K562 (cell line): ENCODE results near the gene CBLC. TPM values are rescaled to one million over a fixed set of nuclear protein-coding genes. Genes with fewer than 3 reads are reported as not detected.

Experiments
- ARID1B ChIP-seq: fragments of 450-650 bp; IDR thresholded peaks from 2 replicates; pipeline ENCODE4 v1.6.1; 2016; ENCODE audit warnings: antibody characterized with exemption, mild to moderate bottlenecking, inconsistent platforms
- CCNT2 ChIP-seq: IDR thresholded peaks from 2 replicates; pipeline ENCODE4 v1.6.1; 2011; ENCODE audit warnings: borderline replicate concordance, low read depth, mild to moderate bottlenecking, moderate library complexity, mixed read lengths, low read length; ENCODE audit not compliant: insufficient read length; ENCODE audit errors: extremely low read depth
- CTBP1 ChIP-seq: fragments of 450-650 bp; IDR thresholded peaks from 2 replicates; pipeline ENCODE4 v1.6.1; 2016; ENCODE audit warnings: borderline replicate concordance
- CXXC5 ChIP-seq: fragments of 250-450 bp; sonication (Bioruptor Pico); IDR thresholded peaks from 2 replicates; pipeline ENCODE4 v1.8.0; 2022; ENCODE audit warnings: inconsistent platforms, mild to moderate bottlenecking, moderate library complexity
- ETS1 ChIP-seq: conservative IDR thresholded peaks from 2 replicates; pipeline ENCODE4 v1.6.1; 2011; ENCODE audit warnings: low read depth, mild to moderate bottlenecking, low read length; ENCODE audit not compliant: control insufficient read depth
- HMGXB4 ChIP-seq: sonication (generic); formaldehyde crosslinking; IDR thresholded peaks from 2 replicates; pipeline ENCODE4 v1.8.1; 2023; ENCODE audit warnings: mild to moderate bottlenecking, missing genetic modification reagents
- PRDM10 ChIP-seq: fragments of 450-650 bp; IDR thresholded peaks from 2 replicates; pipeline ENCODE4 v1.6.1; 2018; ENCODE audit not compliant: partially characterized antibody
- ZBTB17 ChIP-seq: fragments of 450-650 bp; formaldehyde crosslinking; IDR thresholded peaks from 2 replicates; pipeline ENCODE4 v1.4.0; 2020; ENCODE audit warnings: mild to moderate bottlenecking
- ZBTB2 ChIP-seq: fragments of 450-650 bp; IDR thresholded peaks from 2 replicates; pipeline ENCODE4 v1.6.1; 2016; ENCODE audit warnings: antibody characterized with exemption
- ZKSCAN1 ChIP-seq: fragments of 150-350 bp; IDR thresholded peaks from 2 replicates; pipeline ENCODE4 v1.6.1; 2016; ENCODE audit warnings: low read depth, low read length
- ZNF12 ChIP-seq: sonication (generic); formaldehyde crosslinking; IDR thresholded peaks from 2 replicates; pipeline ENCODE4 v1.4.0; 2020; ENCODE audit warnings: mild to moderate bottlenecking, missing genetic modification reagents
- ZNF197 ChIP-seq: fragments of 200-800 bp; sonication (Bioruptor generic); IDR thresholded peaks from 2 replicates; pipeline ENCODE4 v1.6.1; 2016; ENCODE audit warnings: low read depth, missing genetic modification characterization, missing compliant biosample characterization
- ZNF24 ChIP-seq: fragments of 450-650 bp; IDR thresholded peaks from 2 replicates; pipeline ENCODE4 v1.6.1; 2016
- ZNF592 ChIP-seq: fragments of 450-650 bp; IDR thresholded peaks from 2 replicates; pipeline ENCODE4 v1.6.1; 2017; ENCODE audit warnings: antibody characterized with exemption, mild to moderate bottlenecking
- polyA plus RNA-seq, 8 experiments: library from polyadenylated mRNA; depleted of rRNA in 4 of 8; stranded (reverse) in 5 of 8; unstranded in 3 of 8; fragments of >200 nt; fragmentation: Nextera tagmentation in 2 of 8; fragmentation: Illumina TruSeq in 1 of 8; extraction: Ambion mirVana in 2 of 8; extraction: Trizol in 1 of 8; gene quantifications; 2 replicates each; pipeline versions ENCODE4 v1.2.1 to v1.2.3, GENCODE V29; 2011 to 2014; ENCODE audit warnings: inconsistent platforms in 1 of 8, missing spikeins in 1 of 8
- total RNA-seq, 7 experiments: library from RNA; depleted of rRNA in 6 of 7; stranded (reverse); fragments of >200 nt in 6 of 7; fragmentation: Illumina TruSeq in 2 of 7; extraction: Trizol in 2 of 7; gene quantifications; 2 replicates each; pipeline versions ENCODE4 v1.2.1 to v1.2.3, GENCODE V29; 2011 to 2021; ENCODE audit warnings: low replicate concordance in 1 of 7

Gene CBLC
- total and polyA plus RNA-seq, 9 of the 15 experiments (the other 6 are each of a cell fraction or from before 2014, with no cell fraction given) = 0.09 TPM; not detected in 8

GRCh38 chr19:44753932-44754749 is 23.5 kb upstream of the CBLC start (continued):
- TF ChIP-seq PRDM10 (peak; percentile 89), ZNF24 (no peak), ZBTB17 (peak; percentile 57; the same call in 1 of the 2 replicates), ETS1 (no peak), ZNF592 (0 out of 2 replicates have a peak, but pooled peaks have one; percentile 86), CTBP1 (0 out of 2 replicates have a peak, but pooled peaks have one; percentile 16), ZBTB2 (no peak), CCNT2 (peak; percentile 40), ZNF12 (CRISPR knock-in tag) (0 out of 2 replicates have a peak, but pooled peaks have one; percentile 51), CXXC5 (CRISPR knock-in tag) (peak; percentile 57), ZNF197 (CRISPR knock-in tag) (peak; percentile 10; the same call in 1 of the 2 replicates), HMGXB4 (CRISPR knock-in tag) (no peak), ZKSCAN1 (no peak), ARID1B (peak; percentile 39; the same call in 1 of the 2 replicates)
